ENCODE measurements around the gene MOSMO.

DNA sequence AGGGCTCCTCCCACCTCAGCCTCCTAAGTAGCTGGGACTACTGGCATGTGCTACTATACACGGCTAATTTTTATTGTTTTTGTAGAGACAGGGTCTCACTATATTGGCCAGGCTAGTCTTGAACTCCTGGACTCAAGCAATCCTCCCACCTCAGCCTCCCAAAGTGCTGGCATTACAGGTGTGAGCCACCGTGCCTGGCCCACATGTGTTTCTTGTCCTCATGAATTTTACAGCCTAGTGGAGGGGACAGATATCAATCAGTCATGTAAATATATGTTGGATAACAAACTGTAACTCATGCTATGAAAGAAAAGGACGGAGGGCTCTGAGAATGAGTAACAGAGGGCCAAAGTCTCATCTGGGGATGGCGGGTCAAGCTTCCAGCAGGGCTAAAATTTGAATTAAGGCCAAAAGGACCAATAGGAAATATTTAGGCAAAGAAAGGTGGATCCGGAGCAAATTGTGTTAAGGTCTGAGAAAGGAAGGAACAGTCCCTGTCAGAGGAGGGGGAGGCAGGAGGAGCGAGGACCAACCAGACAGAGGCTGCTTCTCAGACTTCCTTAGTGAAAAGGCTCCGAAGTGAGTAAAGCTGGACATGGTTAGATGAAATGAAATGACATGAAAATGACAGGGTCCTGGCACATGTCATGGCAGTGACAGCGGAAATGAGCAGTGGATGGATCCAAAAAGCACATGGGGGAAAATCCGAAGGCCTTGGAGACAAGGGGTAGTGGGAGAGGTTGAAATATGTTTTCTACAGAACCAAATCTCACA lies 10.8 kb upstream of the MOSMO start:
- TF ChIP-seq, protein P1, sequence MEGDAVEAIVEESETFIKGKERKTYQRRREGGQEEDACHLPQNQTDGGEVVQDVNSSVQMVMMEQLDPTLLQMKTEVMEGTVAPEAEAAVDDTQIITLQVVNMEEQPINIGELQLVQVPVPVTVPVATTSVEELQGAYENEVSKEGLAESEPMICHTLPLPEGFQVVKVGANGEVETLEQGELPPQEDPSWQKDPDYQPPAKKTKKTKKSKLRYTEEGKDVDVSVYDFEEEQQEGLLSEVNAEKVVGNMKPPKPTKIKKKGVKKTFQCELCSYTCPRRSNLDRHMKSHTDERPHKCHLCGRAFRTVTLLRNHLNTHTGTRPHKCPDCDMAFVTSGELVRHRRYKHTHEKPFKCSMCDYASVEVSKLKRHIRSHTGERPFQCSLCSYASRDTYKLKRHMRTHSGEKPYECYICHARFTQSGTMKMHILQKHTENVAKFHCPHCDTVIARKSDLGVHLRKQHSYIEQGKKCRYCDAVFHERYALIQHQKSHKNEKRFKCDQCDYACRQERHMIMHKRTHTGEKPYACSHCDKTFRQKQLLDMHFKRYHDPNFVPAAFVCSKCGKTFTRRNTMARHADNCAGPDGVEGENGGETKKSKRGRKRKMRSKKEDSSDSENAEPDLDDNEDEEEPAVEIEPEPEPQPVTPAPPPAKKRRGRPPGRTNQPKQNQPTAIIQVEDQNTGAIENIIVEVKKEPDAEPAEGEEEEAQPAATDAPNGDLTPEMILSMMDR (IDR thresholded peaks at IDR 0.05; ENCODE audit: low read depth, low read length), result no peak
- TF ChIP-seq EZH2phosphoT487 (IDR thresholded peaks at IDR 0.05; ENCODE audit: low read depth), result no peak
